ENCODE data around the gene CETP. TPM values are rescaled to one million over a fixed set of nuclear protein-coding genes. Genes with fewer than 3 reads are reported as not detected.
A peak's percentile ranks its signal among the peaks of the same experiment; 100 is the strongest.

CETP gene
- total RNA-seq = 3.0 and 10.5 TPM in 2 replicates

- peak; percentile 56 to 80 for DNase-seq (ENCODE audit: low read depth in 2 of 2)
These were observed at the start of gene CETP for GRCh38 chr16:56961851-56962281. Gene CETP (plus strand): TSS chr16:56961950. CDS start chr16:56961980, 30 bp downstream.

- peak in 1 of 2 donors; percentile 48 for DNase-seq (ENCODE audit: low read depth in 2 of 2)
These were observed 48.7 kb upstream of the CETP start for GRCh38 chr16:56912746-56913708.

- DNase-seq (ENCODE audit: low read depth in 2 of 2) = no peak
These were observed 46.9 kb upstream of the CETP start for GRCh38 chr16:56914896-56915295.

- peak; percentile 34 to 93 for DNase-seq (ENCODE audit: low read depth in 2 of 2)
These were observed 46.2 kb upstream of the CETP start for GRCh38 chr16:56915336-56916119.

- DNase-seq (ENCODE audit: low read depth in 2 of 2) = peak in 1 of 2 donors; percentile 78
These were observed 45.0 kb upstream of the CETP start for GRCh38 chr16:56916571-56917403.

GRCh38 chr16:56918467-56919012, 43.2 kb upstream of the CETP start:
- no peak for DNase-seq (ENCODE audit: low read depth in 2 of 2)

GRCh38 chr16:56919099-56919800, 42.5 kb upstream of the CETP start:
- no peak for DNase-seq (ENCODE audit: low read depth in 2 of 2)

- DNase-seq (ENCODE audit: low read depth in 2 of 2) = no peak
These were observed 40.2 kb upstream of the CETP start for GRCh38 chr16:56921571-56921970.

- DNase-seq (ENCODE audit: low read depth in 2 of 2) = no peak
These were observed 38.2 kb upstream of the CETP start for GRCh38 chr16:56923481-56924091.

- no peak for DNase-seq (ENCODE audit: low read depth in 2 of 2)
These were observed 34.3 kb upstream of the CETP start for GRCh38 chr16:56927471-56927870.

- DNase-seq (ENCODE audit: low read depth in 2 of 2) = no peak
These were observed 32.1 kb upstream of the CETP start for GRCh38 chr16:56929639-56930038.

GRCh38 chr16:56930486-56931270, 31.1 kb upstream of the CETP start:
- DNase-seq (ENCODE audit: low read depth in 2 of 2) = no peak

- DNase-seq (ENCODE audit: low read depth in 2 of 2) = no peak
These were observed 30.4 kb upstream of the CETP start for GRCh38 chr16:56931271-56931891.

GRCh38 chr16:56931892-56932720, 29.6 kb upstream of the CETP start, which contains the start of gene HERPUD1:
Gene HERPUD1 (plus strand): TSS chr16:56932142. CDS start chr16:56932245, 103 bp downstream.
- DNase-seq (ENCODE audit: low read depth in 2 of 2) = peak; percentile 98 to 99

GRCh38 chr16:56932721-56933619, 28.8 kb upstream of the CETP start:
- peak; percentile 75 to 93 for DNase-seq (ENCODE audit: low read depth in 2 of 2)

- DNase-seq (ENCODE audit: low read depth in 2 of 2) = no peak
These were observed 27.7 kb upstream of the CETP start for GRCh38 chr16:56933828-56934598.

Data from lung microvascular endothelial cell (primary cell).